SKM-1 treated with dmso at 0.1 percent for 144 hours (cell line): ENCODE measurements around the gene B3GAT1.

ENCODE experiments used
- DNase-seq: peaks from one replicate; lab custom pipeline; 2025; ENCODE audit not compliant: unreplicated experiment; lab: John Stamatoyannopoulos, UW

Gene B3GAT1

DNA sequence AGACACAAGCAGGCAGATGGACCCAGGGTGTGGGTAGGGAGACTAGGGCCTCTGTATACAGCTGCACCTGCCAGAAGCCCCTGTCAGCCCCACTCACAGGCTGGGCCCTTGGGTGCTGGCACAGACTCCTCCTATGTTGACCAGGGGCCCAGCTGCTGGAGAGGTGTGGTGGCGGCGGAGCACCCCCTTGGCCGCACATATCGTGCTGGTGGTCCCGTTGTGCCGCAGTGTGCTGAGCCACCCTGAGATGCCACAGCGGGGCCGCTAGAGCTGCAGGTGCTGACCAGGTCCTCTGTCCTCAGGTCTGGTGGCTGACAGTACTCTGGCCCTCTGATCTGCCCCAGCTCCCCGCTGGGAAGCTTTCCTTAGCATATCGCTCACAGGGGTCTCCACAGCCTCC lies 30.2 kb upstream of the B3GAT1 start:
- no peak for DNase-seq

DNA sequence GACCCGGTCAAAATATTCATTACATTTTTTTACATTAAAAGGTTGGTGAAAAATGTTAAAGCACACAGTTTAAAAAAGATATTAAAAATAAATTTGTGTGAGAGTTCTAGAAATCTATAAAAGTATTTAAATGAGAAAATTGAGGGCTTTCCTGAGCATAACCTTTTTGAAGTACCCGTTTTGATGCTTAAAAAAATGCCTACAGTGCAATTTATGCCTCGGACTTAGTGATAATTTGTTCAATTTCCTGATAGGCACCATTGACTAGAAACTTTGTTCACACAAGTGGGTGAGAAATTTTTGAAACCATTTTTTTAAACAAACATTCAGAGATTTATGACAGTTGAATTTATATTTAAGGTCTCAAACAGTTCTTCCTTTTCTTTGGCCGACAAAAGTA lies 29.7 kb upstream of the B3GAT1 start:
- no peak for DNase-seq

DNA sequence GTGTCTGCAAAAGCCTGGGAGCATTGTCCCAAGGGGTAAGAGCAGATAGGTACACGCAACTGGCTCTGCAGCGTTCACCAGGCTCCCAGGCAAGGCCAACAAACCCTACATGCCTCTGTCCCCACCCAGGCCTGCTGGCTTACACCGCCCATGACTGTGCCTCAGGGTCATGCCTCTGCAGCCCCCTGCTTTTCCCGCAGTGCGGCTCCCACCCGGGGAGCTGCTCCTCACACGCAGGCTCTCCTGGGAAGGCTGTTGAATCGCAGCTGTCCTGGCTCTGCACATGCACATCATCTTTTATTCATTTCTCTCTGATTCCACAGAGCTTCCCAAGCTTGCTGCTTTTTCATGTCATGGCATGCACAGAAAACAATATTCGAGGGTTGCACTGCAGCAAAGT lies 29.2 kb upstream of the B3GAT1 start:
- no peak for DNase-seq

DNA sequence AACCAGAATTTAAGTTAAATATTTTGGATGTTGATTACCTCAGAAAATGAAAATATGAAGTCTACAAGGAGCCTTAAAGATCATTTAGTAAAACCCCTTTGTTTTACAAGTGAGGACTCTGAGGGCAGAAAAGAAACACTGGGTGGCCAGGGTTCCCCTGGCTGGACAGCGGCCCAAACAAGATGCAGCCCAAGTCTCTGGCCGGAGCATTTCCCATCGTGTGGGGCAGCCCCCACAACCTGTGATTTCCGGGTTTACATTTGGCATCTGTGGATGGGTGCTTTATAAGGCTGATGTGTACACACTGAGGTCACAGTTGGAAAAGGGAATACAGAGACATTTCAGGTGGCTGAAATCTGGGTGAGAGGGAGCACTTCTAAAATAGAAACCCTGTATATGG lies 28.8 kb upstream of the B3GAT1 start:
- no peak for DNase-seq

DNA sequence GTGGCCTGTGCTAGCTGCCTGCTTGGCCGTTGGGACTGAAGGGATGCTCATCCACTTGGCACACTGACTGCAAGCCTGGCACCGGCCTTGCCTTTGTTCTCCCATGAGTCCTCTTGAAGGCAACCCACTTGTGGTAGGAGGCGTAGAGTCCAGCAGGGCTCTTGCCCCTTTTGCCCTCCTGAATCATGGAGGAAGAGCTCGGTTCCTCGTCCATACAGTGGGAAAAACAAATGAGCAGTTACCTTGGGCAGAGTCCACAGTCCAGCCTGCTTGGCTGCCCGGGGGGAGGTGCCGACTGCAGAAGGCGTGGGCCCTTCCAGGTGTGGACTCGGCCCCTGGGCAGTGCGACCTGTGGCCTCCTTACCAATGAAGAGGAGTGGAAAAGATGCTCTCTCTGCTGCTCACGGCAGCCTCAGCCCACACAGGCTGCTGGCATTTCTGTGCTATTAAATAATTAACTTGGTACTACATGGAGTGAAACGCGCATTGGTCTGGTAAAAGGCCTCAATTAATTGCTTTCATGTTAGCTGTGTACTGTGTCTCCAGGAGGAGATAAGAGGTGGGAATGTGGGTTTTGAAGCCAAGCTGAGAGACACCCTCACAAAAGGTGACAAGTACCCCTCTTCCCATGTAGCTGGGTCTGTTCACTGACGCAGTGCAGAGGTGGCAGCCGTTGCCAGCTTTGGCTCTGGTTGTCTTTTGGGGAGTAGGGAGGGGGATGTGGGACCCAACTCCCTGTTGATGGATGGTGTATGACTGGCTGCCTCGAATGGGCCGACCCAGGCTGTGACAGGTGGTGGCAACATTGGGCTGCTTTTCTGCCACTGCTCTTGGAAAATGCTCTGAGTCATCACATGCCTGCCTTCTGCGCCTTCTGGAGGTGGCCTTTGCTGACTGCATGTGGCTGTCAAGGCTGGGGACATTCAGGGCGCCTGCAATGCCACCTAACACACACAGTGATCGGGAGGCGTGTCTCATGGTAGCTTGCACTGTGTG lies 26.8 kb upstream of the B3GAT1 start:
- no peak for DNase-seq

DNA sequence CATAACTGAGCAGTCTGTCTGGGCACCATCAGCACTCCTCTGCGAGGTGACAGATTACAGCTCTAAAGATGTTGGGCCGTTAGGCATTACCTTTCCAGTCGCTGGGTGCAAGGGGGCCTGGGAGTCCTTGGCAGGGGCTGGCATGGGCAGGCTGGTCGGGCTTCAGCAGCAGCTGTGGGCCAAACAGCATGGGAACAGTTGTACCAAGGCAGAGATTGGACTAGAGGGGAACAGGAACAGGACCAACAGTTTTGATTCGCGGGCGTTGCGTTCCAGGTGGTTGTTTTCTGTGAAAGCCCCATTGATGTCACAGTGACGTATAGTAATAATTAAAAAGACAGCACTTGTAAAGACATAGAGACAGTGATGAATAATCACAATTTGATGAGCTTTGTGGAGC lies 25.8 kb upstream of the B3GAT1 start:
- DNase-seq = no peak

DNA sequence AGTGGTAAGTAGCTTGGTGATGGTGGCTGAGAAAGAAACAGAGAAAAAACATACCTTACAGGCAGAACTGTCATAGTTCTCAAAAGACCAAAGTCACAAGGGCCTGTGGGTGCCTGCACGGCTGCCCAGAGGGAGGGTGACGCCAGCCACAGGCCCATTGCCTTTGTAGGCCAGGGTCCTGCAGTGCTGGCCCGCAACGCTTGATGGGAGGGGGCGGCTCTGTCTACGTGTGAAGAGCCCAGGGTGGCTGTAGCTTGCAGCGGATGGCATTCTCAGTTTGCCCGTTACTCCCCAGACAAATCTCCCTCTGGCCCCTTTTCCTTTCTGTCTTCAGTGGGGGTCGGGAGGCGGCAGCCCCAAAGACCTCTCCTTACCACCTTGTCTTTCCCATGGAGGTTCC lies 24.7 kb upstream of the B3GAT1 start:
- DNase-seq = no peak

DNA sequence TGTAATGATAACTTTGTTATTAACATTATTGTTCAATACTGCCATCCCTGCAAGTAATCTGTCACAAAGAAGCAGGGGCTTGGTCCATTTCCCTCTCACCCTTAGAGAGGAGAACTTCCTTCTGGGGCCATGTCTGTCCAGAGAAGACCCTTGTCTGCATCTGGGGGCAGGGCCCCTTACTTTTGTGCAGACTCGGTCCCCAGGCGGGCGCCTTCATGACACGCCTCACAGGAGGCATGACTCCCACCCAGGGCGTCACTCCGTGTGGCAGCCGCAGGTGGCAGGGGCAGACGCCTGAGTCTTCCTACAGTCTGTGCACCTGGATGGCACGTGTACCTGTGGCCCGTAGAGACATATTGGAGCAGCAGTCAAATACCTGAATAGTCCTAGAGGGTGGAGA lies 21.8 kb upstream of the B3GAT1 start:
- no peak for DNase-seq

DNA sequence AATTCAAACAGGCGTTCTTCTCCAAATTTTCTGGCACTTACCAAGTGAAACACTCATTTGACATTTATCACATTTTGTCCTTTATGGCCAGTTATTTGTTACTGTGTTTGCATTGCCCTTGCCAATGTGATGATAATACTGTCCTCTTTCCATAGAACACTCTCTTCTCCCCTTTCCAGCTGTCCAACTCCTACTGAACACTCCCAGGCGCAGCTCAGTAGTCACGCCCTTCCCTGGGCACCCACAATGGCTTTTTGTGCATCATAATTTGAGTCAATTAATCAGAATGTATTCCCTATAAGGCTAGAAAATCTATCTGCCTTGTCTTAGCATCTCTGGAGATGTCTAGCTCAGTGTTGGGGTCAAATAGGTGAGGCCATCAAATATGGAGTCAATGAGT lies 21.2 kb upstream of the B3GAT1 start:
- no peak for DNase-seq

DNA sequence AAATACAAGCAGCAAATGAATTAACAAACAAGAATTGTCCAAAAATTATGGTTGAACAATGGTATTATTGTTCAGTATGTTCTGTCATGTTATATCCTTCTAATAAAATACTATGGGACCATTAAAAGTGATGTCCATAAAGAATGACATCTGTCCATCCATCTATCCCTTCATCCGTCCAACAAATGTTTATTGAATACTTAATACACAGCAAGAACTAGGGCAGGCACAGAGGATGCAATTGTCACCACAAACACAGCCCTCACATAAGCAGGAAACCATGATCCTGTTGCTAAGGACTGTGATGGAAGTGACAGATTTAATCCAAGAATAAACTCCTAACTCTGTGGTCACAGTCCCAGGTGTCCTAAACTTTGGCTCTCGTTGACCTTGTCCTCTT lies 20.7 kb upstream of the B3GAT1 start:
- no peak for DNase-seq

DNA sequence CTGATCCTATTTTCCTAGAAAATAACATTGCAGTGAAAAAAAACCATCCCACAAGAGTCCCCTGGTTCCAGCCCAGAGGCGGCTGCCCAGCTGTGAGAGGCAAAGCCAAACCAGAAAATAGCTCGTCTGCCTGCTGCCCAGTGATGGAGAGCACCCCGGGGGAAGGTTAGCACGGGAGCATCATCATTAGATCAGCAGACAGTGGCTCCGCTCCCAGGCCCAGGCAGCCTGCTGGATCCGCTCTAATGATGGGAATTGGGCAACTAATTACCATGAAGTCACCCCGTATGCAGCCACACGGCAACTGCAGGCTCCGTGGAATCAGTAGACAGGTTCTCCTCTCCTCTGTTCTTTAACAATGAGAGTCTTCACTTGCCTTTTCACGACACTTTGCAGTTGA lies 17.1 kb upstream of the B3GAT1 start:
- no peak for DNase-seq

DNA sequence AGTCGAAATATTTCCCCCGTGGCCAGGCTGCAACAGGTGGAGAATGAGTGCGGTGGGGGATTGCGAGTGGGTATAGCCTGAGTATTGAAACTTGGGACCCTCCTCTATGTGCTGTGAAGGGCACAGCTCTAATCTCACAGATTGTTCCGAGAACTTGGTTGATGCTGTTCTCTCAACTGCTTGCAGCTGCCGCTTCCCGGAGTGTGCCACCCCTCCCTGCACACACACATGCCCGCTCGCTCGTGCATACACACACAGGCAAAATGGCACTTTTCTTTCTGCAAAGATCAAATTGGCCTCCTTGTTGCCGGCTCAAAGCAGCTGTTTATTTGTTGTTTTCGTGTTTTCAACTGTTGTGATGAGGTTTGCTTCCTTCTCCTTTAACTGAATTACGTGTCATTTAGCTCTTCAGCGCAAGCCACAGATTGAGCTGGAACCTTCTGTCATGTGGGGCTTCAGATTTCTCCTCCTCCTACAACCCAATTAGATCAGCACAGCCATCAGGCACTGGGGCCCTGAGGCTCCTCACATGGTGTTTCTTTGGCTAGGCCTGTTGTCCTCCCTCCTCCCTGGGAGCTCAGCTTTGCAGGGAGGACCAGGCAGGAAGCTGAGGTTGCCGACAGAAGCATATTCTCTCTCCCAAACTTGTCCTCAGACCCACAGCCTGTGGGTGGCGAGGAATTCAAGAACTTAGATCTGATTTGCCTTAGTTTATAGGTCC lies 13.9 kb upstream of the B3GAT1 start:
- DNase-seq = no peak

DNA sequence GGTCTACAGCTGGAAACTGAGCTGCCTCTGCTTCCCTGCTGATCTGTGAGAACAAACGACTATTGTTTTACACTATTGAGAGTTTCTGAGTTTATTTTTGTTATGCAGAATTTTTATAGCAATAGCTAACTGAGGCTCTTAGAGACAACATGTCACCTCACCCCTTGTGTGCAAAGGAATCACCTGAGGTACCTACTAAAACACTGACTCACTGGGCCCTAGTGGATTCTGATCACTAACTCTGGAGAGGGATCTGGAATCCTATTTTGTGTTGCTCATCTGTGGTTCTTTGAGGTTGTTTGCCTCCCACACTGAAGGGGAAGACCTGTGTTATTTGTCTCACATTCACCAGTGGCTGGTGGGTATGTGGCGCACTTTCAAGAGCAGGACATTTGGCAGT lies 13.4 kb upstream of the B3GAT1 start:
- no peak for DNase-seq

DNA sequence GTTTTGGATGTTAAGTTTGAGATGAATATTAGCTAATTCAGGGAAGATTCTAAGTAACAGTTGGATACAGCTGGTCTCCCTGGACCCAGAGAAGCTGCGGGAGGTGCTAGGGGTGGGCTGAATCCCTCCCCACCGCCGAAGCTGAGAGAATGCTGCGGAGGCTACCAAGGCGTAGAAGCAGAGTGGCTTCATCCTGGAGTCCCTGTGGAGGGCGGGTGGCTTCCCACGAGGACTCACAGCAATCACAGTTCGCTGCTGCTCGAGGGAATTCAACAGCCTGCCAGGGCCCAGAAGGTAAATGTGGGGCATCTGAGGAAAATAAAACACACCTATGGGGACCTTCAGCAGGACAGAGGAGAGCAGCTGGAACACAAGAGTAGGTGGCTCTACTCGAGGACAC lies 11.1 kb upstream of the B3GAT1 start:
- no peak for DNase-seq

DNA sequence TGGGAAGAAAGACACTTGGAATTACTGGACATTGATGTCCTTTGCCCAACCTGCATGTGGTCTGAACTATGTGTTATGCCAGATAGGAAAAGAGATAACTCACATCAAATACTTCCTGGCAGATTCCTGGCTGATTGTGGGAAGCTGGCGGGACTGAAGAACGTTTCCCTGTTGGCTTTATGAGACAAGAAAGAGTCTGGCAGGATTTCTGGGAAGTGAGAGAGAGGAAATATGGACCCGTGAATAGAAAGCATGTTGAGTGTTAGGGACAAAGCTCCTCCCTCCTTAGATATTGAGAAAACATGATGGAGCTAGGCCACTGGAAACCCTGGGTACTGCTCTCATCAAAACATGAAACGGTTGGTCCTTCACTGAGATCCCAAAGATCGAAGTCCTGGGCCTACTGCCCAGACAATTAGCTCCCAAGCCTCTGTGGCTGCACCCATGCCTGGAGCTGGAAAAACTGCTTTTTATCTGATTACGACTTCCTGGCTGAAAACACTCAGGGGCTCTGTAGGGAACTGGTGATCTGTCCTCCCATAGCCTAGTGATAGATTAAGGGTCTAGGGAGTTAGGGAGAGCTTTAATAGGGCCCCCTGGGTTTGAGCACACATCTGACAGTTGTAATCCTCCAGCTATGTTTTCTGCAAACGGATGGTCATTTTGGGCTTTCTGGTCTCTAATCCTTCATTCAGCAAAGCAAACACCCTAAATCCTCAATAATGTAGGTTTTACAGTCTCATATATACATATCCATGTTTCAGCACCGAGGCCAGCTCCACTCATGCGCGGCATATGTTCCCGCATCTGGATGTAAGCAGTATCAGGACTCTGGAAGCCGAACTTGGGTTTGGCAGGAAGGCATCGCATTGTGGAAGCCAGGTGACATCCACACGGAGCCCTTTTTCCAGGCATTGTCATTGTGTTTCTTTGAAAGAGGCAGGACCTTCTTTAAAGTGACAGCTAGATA lies 6.1 kb upstream of the B3GAT1 start:
- DNase-seq = no peak

DNA sequence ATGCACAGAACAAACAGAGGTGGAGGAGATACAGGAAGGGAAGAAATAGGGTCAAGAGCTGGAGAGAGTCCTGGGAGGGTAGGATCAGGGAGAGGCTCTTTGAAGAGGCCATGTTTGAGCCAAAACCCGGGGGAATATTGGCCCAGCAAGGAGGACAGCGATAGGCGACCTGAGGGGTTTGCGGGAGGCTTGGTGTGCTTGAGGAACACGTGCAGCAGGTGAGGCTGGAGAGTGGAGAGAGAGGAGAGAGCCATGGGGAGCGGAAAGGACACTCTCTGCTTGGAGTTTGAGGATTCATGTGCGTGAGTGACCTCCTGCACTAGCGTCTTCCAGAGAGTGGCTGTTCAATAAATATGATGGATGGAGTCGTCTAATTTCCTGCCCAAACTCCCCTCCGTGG lies 4.7 kb upstream of the B3GAT1 start:
- no peak for DNase-seq

DNA sequence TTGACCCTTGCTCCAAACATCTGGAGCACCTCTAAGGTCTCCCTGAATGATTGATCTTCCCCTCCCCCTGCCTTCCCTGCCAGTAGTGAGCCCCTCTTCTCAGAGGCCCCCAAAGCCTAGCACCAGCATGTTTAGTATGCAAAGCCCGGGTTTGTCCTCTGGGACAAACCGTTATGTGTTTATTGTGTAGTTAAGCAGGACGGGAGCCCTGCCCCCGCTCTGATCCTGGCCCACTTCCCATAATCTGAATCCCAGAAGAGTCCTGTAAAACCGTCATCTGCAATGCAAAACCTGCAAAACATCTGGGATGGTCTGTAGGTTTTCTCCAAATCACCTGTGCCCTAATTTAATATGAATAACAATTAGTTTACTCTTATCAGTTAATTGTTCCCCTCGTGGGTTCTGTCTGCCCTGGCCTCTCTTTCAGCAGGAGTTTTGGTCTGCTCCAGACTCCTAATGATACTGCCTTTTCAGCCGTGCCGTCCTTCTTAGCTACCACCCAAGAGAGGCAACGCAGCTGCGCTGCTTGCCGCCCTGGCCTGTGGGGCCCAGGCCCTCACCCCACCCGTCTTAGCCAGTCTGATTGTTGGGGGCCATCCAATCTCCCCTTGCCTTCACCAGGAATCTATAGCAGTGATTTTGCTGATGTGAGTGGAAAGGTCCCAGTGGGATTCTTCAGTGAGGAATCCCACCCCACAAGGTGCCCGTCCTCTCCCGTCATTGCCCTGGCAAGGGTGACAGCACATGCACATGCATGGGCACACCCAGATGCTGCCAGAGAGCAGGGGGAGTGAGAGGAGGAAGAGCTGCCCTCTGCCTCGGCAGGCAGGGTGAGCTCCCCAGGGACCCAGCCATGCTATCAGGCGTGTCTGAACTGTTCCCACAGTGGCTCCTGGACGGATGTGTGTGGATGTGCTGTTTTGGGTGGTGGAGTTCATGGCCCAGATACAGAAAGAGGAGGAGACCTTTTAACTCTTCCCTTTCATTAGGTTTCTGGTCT lies 3.0 kb upstream of the B3GAT1 start:
- DNase-seq = no peak

DNA sequence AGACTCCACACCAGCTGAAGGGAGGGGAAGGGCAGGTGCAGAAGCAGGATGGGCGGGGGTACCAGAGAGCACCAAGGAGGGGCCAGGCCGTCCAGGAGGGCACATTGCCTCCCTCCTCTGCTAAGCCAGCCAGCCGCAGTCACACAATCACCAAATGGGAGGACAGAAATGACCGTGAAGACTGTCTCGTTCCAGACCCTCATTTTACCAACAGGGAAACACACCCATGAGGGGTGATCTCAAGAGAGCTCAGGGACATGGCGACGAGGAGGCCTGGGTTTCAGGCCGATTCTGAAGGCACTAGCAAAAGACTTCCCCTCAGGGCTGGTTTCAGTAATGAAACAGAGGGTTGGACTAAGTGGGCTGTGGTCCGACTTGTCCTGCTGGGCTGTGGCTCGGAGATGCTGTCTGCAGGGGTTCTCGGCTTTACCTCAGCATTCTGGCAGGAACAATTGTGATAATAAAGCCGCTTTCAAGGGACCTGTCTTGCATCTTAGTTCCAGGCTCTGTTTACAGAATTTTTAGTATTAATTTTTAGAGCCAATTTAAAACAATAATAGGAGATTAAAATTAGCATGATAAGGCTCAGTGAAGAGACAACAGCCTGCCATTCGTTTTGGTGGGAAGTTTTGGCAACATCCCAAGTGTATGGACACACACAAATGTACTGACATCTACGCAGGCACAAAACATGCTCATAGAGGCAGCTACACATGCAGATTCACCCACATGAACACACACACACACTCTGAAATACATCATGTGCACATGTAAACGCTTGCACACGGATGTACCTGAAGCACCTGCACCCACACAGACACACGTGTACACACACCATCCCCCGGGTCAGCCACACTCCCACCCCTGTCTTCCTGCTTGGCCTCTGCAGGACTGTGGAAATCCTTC lies 2.0 kb upstream of the B3GAT1 start:
- no peak for DNase-seq
